ENCODE data around the gene SMC1A.

SMC1A gene

DNA sequence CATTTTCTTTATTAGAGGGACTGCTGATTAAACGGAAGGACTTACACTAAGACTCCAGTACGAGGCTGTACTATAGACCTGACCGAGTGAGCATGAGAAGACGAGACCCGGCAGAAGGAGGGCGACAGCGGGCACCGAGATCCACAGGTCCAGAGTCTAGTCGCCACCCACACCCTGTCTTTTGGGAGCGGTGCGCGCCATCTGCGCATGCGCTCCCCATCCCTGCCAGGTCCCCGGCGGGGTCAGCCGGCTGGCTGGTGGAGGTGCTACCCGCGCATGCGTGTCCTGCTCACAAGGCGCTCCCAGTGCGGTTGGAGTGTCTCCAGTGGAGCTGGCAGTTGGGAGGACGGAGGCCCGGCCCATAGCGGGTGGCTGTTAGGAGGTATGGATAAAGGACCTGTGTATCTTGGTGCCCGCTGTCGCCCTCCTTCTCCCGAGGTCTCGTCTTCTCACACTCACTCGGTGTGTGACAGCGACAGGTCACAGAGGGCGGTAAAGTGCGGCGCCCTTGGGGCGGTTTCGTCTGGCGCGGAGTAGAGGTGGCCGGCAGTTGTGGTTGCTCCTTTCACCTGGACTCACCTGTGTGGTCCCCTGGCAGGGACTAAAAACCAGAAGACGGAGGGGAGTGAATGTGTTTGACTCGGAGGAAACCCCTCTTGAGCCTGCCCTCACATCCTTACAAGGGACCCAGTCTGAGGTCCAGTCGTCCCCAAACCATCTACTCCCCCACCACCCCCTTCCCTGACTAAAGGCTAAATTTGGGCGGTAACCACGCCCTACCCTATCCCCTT is 19.3 kb upstream of the SMC1A start:
- no peak overlapping the region for H3K27ac ChIP-seq (ENCODE audit: insufficient read depth, low read depth, low read length, poor library complexity, severe bottlenecking)
- no peaks in the 10 kb centered on the region for H3K9me3 ChIP-seq (ENCODE audit: control insufficient read depth, low read length)
- H3K4me1 ChIP-seq (ENCODE audit: control insufficient read depth, insufficient read depth, low read length), result no peaks in the 10 kb centered on the region
- WGBS, 2 experiments, result 16 to 23% methylated on average over 43 to 44 of the region's 44 CpGs
- H3K36me3 ChIP-seq (ENCODE audit: control insufficient read depth, insufficient read depth, low read length), result no peaks in the 10 kb centered on the region
- peak overlapping the region; percentile 34 for H3K4me3 ChIP-seq (ENCODE audit: insufficient read depth, low read depth, low read length)
- peaks cover 23% of the 10 kb centered on the region for H3K27me3 ChIP-seq (ENCODE audit: control insufficient read depth, insufficient read depth, low read length, poor library complexity, severe bottlenecking)

DNA sequence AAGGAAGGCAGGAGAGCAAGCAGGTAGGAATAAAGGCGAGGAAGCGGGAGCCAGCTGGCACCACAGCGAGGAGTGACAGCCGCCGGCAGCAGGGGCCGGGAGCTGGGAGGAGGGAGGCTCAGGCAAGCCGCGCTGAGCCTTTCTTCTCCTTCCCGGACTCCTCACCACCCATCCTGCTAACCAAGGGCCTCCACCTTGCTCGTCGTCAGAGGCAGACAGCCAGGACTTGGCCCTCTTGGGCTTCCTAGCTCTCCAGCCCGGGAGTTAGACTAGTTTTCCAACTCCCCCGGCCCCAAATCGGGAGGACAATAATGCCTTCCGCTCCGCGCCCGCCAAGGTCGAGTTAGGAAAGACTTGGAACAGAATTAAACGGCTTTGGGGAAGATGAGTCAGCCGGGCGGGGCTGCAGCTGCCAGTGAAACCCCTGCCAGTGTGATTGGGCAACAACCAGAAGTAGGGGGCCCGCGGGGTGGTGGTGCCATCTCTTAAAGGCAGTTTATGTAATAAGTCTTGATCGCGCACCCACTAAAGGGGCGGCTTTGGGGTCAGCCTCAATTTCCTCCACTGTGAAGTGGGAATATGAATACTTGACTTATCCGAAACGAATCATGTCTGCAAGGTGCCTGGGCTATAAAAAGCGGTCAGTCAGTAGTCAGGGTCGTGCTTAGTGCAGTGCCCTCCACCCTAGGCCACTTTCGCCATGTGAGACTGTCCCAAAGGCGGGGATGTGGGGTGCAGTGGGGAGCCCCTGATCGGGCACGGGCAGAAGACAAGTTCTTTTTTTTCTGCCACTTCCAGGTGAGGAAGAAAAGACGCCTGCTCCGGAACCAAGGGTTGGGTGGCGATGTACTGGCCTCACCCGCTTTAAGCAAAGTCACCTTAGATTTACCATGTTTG is 18.4 kb upstream of the SMC1A start:
- WGBS, 2 experiments, result 26 to 27% methylated on average over 38 to 39 of the region's 39 CpGs

DNA sequence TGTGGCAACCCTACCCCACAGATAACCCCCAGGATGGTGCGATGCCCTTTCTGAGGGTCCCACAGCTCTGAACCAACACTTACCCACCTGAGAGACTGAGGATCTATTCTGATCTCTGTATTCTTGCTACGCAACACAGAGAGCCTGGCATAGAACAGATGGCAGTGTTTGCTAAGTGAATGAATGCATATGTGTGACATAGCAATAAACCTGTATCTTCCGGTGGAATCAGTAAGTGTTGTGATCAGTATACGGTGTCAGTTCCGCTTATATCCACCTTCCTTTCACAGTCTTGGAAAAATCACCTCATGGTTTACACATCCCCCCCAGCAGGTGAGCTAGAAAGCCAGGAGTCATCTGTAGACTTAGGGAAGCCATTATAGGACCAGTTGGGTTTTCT is 17.6 kb upstream of the SMC1A start:
- Histone ChIP-seq H3K27me3 (ENCODE audit: control insufficient read depth, insufficient read depth, low read length, poor library complexity, severe bottlenecking) (peaks cover 23% of the 10 kb centered on the region), H3K4me1 (ENCODE audit: control insufficient read depth, insufficient read depth, low read length) (no peaks in the 10 kb centered on the region), H3K9me3 (ENCODE audit: control insufficient read depth, low read length) (no peaks in the 10 kb centered on the region), H3K36me3 (ENCODE audit: control insufficient read depth, insufficient read depth, low read length) (no peaks in the 10 kb centered on the region), H3K4me3 (ENCODE audit: insufficient read depth, low read depth, low read length) (no peak overlapping the region), H3K27ac (ENCODE audit: insufficient read depth, low read depth, low read length, poor library complexity, severe bottlenecking) (no peak overlapping the region)
- 81 to 89% methylated on average over 3 to 5 of the region's 5 CpGs for WGBS, 2 experiments

More for the DNA sequence above, 18.4 kb upstream of the SMC1A start:
- Histone ChIP-seq H3K9me3 (ENCODE audit: control insufficient read depth, low read length) (no peaks in the 10 kb centered on the region), H3K36me3 (ENCODE audit: control insufficient read depth, insufficient read depth, low read length) (no peaks in the 10 kb centered on the region), H3K4me3 (ENCODE audit: insufficient read depth, low read depth, low read length) (peak overlapping the region; percentile 34), H3K27me3 (ENCODE audit: control insufficient read depth, insufficient read depth, low read length, poor library complexity, severe bottlenecking) (peaks cover 23% of the 10 kb centered on the region), H3K4me1 (ENCODE audit: control insufficient read depth, insufficient read depth, low read length) (no peaks in the 10 kb centered on the region), H3K27ac (ENCODE audit: insufficient read depth, low read depth, low read length, poor library complexity, severe bottlenecking) (no peak overlapping the region)

DNA sequence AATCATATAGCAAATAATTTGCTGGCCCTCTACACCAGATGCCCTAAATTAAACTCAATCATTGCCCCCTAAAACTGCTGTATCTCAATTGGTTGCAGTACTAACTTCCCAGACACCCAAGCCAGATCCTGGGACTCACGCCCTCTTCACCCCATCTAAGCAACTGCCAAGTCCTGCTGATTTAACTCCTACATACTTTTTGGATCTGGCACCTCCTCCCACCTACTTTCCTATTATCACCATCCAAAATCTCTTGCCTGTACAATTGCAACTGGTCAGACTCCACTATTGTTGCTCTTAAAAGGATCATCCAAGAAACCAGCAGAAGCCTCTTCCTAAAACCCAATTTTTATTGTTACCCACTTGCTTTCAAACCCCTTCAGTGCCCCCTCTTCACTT is 16.4 kb upstream of the SMC1A start:
- no peak overlapping the region for H3K27ac ChIP-seq (ENCODE audit: insufficient read depth, low read depth, low read length, poor library complexity, severe bottlenecking)
- no peaks in the 10 kb centered on the region for H3K4me1 ChIP-seq (ENCODE audit: control insufficient read depth, insufficient read depth, low read length)
- no peaks in the 10 kb centered on the region for H3K9me3 ChIP-seq (ENCODE audit: control insufficient read depth, low read length)
- peaks cover 23% of the 10 kb centered on the region for H3K27me3 ChIP-seq (ENCODE audit: control insufficient read depth, insufficient read depth, low read length, poor library complexity, severe bottlenecking)
- WGBS, 2 experiments, result 84 to 92% methylated on average over 1 of the region's 1 CpG
- H3K4me3 ChIP-seq (ENCODE audit: insufficient read depth, low read depth, low read length), result no peak overlapping the region
- H3K36me3 ChIP-seq (ENCODE audit: control insufficient read depth, insufficient read depth, low read length), result no peaks in the 10 kb centered on the region

DNA sequence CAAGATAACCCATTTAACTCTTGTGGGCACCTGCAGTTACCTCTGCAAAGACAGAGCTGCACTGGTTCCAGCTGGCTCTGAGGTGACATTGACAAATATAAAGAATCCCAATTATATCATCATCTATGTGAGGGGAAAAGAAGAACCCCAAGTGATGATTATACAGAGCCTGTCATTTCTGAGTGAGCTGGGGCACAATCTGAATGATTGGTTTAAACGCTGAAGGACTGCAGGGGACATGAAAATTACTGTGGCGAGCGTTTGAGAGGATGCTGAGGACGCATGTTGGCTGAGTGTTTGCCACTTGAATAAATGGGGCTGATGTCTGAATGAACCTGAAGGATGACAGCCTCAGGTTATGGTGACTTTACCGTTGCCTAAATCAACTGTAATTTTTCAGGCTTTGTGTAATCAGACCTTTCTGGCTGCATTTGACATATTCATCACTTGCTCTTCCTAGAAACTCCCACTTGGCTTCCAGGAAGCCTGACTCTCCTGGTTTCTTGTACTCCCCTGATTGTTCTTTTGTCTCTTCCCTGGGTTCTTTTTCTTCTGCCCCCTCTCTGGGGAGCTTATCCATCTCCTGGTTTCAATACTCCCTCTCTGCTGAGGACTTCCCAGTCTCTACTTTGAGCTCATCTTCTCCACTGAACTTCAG is 15.8 kb upstream of the SMC1A start:
- no peaks in the 10 kb centered on the region for H3K9me3 ChIP-seq (ENCODE audit: control insufficient read depth, low read length)
- H3K27ac ChIP-seq (ENCODE audit: insufficient read depth, low read depth, low read length, poor library complexity, severe bottlenecking), result no peak overlapping the region
- H3K27me3 ChIP-seq (ENCODE audit: control insufficient read depth, insufficient read depth, low read length, poor library complexity, severe bottlenecking), result peaks cover 23% of the 10 kb centered on the region
- WGBS, 2 experiments, result 72 to 81% methylated on average over 5 of the region's 5 CpGs
- H3K4me3 ChIP-seq (ENCODE audit: insufficient read depth, low read depth, low read length), result no peak overlapping the region
- H3K36me3 ChIP-seq (ENCODE audit: control insufficient read depth, insufficient read depth, low read length), result no peaks in the 10 kb centered on the region
- no peaks in the 10 kb centered on the region for H3K4me1 ChIP-seq (ENCODE audit: control insufficient read depth, insufficient read depth, low read length)

DNA sequence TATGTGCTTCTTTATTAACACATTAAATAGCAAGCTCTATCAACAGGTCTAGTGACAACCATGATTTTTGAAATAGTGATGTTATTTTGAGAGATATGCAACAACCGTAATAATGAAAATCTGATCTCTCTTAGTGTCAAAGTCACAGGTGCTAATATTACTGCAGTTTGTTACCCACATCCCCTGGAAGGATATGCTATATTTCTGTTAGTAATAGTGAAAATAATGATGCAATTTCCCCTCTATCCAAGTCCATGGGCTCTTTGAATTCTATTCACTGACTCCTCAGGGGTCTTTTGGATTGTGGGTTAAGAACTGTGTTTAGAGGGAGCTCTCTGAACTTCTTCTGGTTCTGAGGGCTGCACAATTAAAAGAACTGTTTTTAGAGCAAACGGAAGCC is 14.8 kb upstream of the SMC1A start:
- Histone ChIP-seq H3K9me3 (ENCODE audit: control insufficient read depth, low read length) (no peaks in the 10 kb centered on the region), H3K27me3 (ENCODE audit: control insufficient read depth, insufficient read depth, low read length, poor library complexity, severe bottlenecking) (peaks cover 23% of the 10 kb centered on the region), H3K36me3 (ENCODE audit: control insufficient read depth, insufficient read depth, low read length) (no peaks in the 10 kb centered on the region), H3K4me1 (ENCODE audit: control insufficient read depth, insufficient read depth, low read length) (no peaks in the 10 kb centered on the region), H3K27ac (ENCODE audit: insufficient read depth, low read depth, low read length, poor library complexity, severe bottlenecking) (no peak overlapping the region), H3K4me3 (ENCODE audit: insufficient read depth, low read depth, low read length) (no peak overlapping the region)
- 81 to 84% methylated on average over 1 to 2 of the region's 2 CpGs for WGBS, 2 experiments

DNA sequence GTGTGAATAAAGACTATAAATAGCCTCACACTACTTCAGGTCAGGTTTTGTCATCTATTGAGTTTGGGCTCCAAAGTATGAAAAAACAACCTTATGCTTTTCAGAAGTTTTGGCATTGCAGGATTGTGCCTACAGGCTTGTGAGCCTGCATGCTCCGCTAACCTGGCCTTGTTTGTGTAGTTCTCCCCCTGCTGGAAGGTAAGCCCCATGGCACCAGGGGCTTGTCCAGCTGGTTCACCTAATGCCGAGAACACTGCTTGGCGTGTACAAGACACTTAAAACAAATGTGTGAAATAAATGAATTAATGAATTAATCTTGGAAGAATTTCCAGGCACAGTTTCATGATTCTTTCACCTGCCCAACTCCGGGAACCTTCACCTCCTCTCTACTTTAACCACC is 13.5 kb upstream of the SMC1A start:
- Histone ChIP-seq H3K27ac (ENCODE audit: insufficient read depth, low read depth, low read length, poor library complexity, severe bottlenecking) (no peak overlapping the region), H3K27me3 (ENCODE audit: control insufficient read depth, insufficient read depth, low read length, poor library complexity, severe bottlenecking) (peaks cover 20% of the 10 kb centered on the region), H3K36me3 (ENCODE audit: control insufficient read depth, insufficient read depth, low read length) (no peaks in the 10 kb centered on the region)

DNA sequence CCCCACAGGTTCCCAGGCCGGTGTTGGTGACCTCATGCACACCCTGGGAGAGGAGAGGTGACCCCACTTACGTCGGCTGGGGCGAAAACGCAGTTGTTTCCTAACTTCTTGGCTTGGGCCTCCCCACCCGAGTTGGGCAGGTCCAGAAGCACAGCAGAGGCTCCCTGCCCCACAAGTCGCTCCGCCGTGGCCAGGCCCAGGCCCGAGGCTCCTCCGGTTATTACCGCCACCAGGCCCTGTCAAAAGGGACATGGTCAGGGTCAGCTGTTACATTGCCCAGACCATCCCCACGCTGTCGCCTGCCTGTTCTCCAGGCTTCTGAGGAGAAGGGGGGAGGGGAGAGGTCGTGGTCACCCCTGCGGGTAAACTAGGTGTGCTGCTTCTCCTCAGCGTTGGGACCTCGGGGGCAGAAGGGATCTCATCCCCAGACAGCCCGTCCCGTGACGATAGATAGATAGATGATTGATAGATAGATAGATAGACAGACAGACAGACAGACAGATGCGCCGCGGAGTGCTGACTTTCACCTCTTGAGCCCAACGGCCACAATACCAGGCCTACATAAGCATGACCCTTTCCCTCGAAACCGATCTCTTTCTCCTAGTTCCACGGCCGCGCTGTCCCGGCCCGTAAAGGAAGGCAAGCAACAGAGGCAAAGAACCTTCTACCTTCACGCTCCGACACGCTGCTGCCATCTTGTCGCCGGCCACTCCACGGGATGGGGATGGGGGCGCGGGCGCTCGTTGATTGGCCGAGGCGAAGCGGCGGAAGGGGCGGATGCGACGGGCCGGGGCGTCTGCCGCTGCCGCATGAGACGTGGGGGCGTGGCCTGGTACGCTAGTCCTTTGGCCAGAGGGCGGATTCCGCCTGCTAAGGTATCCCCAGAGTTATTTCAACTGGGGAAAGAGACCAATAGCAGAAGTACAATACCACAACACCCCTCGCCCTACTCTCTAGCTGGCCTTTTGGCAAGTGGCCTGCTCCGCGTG is 11.5 kb upstream of the SMC1A start, which contains the start of gene HSD17B10:
HSD17B10 (minus strand) TSS at position 720 of the 989 bp plus-strand sequence; CDS start at position 695, 25 bp downstream.
- H3K27ac ChIP-seq (ENCODE audit: insufficient read depth, low read depth, low read length, poor library complexity, severe bottlenecking), result no peak within 1 kb of the TSS
- peaks cover 3% of the 10 kb centered on the region for H3K27me3 ChIP-seq (ENCODE audit: control insufficient read depth, insufficient read depth, low read length, poor library complexity, severe bottlenecking)
- no peaks in the 10 kb centered on the region for H3K9me3 ChIP-seq (ENCODE audit: control insufficient read depth, low read length)
- no peaks in the 10 kb centered on the region for H3K4me1 ChIP-seq (ENCODE audit: control insufficient read depth, insufficient read depth, low read length)
- 6% methylated on average over 58 to 60 of the region's 61 CpGs for WGBS, 2 experiments
- H3K4me3 ChIP-seq (ENCODE audit: insufficient read depth, low read depth, low read length), result peak within 1 kb of the TSS; percentile 68
- no peaks in the 10 kb centered on the region for H3K36me3 ChIP-seq (ENCODE audit: control insufficient read depth, insufficient read depth, low read length)

More for the DNA sequence above, 13.5 kb upstream of the SMC1A start:
- WGBS, 2 experiments, result 2 to 30% methylated on average over 2 to 4 of the region's 4 CpGs
- Histone ChIP-seq H3K9me3 (ENCODE audit: control insufficient read depth, low read length) (no peaks in the 10 kb centered on the region), H3K4me1 (ENCODE audit: control insufficient read depth, insufficient read depth, low read length) (no peaks in the 10 kb centered on the region), H3K4me3 (ENCODE audit: insufficient read depth, low read depth, low read length) (no peak overlapping the region)

DNA sequence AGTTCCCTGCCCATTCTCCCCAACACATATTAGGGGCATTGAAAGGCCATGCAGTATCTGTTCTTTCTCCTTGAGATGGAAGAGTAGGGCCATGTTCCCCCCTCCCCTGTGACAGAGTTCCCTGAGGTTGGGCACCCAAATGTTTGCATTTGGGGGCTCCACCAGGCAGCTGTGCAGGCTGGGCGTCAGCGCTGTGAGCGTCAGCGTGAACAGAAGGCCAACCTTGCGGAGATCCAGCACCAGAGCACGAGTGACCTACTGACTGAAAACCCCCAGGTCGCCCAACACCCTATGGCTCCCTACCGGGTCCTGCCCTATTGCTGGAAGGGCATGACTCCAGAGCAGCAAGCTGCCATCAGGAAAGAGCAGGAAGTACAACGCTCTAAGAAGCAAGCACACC is 7.8 kb upstream of the SMC1A start:
- H3K27ac ChIP-seq (ENCODE audit: insufficient read depth, low read depth, low read length, poor library complexity, severe bottlenecking), result no peak overlapping the region
- 91 to 96% methylated on average over 9 of the region's 9 CpGs for WGBS, 2 experiments
- H3K4me1 ChIP-seq (ENCODE audit: control insufficient read depth, insufficient read depth, low read length), result no peaks in the 10 kb centered on the region
- H3K36me3 ChIP-seq (ENCODE audit: control insufficient read depth, insufficient read depth, low read length), result no peaks in the 10 kb centered on the region
- no peak overlapping the region for H3K4me3 ChIP-seq (ENCODE audit: insufficient read depth, low read depth, low read length)
- no peaks in the 10 kb centered on the region for H3K27me3 ChIP-seq (ENCODE audit: control insufficient read depth, insufficient read depth, low read length, poor library complexity, severe bottlenecking)
- H3K9me3 ChIP-seq (ENCODE audit: control insufficient read depth, low read length), result no peaks in the 10 kb centered on the region
